ENCODE measurements around the gene APP. TPM values are rescaled to one million over a fixed set of nuclear protein-coding genes. Genes with fewer than 3 reads are reported as not detected.
A peak's percentile ranks its signal among the peaks of the same experiment; 100 is the strongest.

APP gene
- total RNA-seq, 2 donors from 2014 or later, result 460 to 557 TPM

GRCh38 chr21:25949701-25950100 is 220.9 kb downstream of the APP start:
- Histone ChIP-seq H3K9me3 (ENCODE audit: control insufficient read depth, low read length) (peaks cover 22% of the 10 kb centered on the region), H3K4me3 (ENCODE audit: low read length) (no peak overlapping the region), H3K27ac (ENCODE audit: low read depth, low read length) (peak overlapping the region; percentile 14), H3K9ac (ENCODE audit: extremely low read depth, low read length, poor library complexity, severe bottlenecking) (no peak overlapping the region), H3K4me1 (ENCODE audit: control insufficient read depth, insufficient read depth, low read length) (no peaks in the 10 kb centered on the region), H3K27me3 (ENCODE audit: control insufficient read depth, insufficient read depth, low read length, poor library complexity, severe bottlenecking) (no peaks in the 10 kb centered on the region), H3K36me3 (ENCODE audit: control insufficient read depth, insufficient read depth, low read length) (peaks cover 75% of the 10 kb centered on the region)
- H3K36me3 Mint-ChIP-seq (ENCODE audit: low read depth), result peaks cover 66% of the 10 kb centered on the region
- H3K27me3 Mint-ChIP-seq (ENCODE audit: insufficient read depth), result no peaks in the 10 kb centered on the region
- H3K27ac Mint-ChIP-seq, result no peak overlapping the region
- DNase-seq, result no peak
- TF ChIP-seq CTCF (conservative IDR thresholded peaks at IDR 0.05), result no peak
- WGBS, 2 experiments (ENCODE audit: insufficient coverage in 1 of 2, insufficient read length in 1 of 2), result 0% methylated on average over 1 of the region's 1 CpG; no CpG with 5 or more reads in 1 of the 2 experiments
- H3K9me3 Mint-ChIP-seq, result peaks cover 11% of the 10 kb centered on the region
- H3K4me3 Mint-ChIP-seq, result no peak overlapping the region
- H3K4me1 Mint-ChIP-seq, result peaks cover 19% of the 10 kb centered on the region

DNA sequence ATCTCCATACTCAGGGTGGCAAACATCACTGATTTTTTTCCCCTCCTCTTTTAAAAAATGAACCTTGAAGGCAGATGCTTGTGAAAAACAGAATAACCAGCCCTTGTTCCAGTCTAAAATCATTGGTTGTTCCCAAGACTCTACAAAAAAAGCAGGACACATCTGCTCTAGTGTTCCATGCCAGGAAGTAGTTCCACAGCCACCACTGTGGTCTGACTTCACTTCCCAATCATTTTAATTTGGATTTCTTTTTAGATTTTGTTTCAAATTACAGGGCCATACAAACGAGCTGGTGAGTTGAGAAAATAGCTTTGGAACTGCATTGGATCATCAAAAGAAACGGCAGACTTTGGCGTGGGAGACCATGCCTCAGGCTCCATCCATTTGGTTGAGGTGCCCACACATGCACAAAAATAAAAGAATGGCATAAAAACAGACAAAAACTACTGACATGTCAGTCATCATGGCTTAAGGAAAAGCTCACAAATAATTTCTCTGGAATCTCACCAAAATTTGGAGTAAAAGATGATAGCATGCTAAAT is 225.8 kb downstream of the APP start:
- peak overlapping the region; percentile 20 for H3K27ac Mint-ChIP-seq
- Histone ChIP-seq H3K27ac (ENCODE audit: low read depth, low read length) (no peak overlapping the region), H3K4me1 (ENCODE audit: control insufficient read depth, insufficient read depth, low read length) (no peaks in the 10 kb centered on the region), H3K27me3 (ENCODE audit: control insufficient read depth, insufficient read depth, low read length, poor library complexity, severe bottlenecking) (no peaks in the 10 kb centered on the region), H3K9me3 (ENCODE audit: control insufficient read depth, low read length) (peaks cover 23% of the 10 kb centered on the region), H3K36me3 (ENCODE audit: control insufficient read depth, insufficient read depth, low read length) (peaks cover 58% of the 10 kb centered on the region), H3K4me3 (ENCODE audit: low read length) (no peak overlapping the region), H3K9ac (ENCODE audit: extremely low read depth, low read length, poor library complexity, severe bottlenecking) (no peak overlapping the region)
- H3K9me3 Mint-ChIP-seq, result peaks cover 12% of the 10 kb centered on the region
- H3K4me1 Mint-ChIP-seq, result peaks cover 13% of the 10 kb centered on the region
- no peaks in the 10 kb centered on the region for H3K27me3 Mint-ChIP-seq (ENCODE audit: insufficient read depth)
- H3K4me3 Mint-ChIP-seq, result no peak overlapping the region
- TF ChIP-seq CTCF (conservative IDR thresholded peaks at IDR 0.05), result no peak
- DNase-seq, result no peak
- H3K36me3 Mint-ChIP-seq (ENCODE audit: low read depth), result peaks cover 42% of the 10 kb centered on the region
- WGBS, 2 experiments (ENCODE audit: insufficient coverage in 1 of 2, insufficient read length in 1 of 2), result 89 to 94% methylated on average over 3 of the region's 3 CpGs

DNA sequence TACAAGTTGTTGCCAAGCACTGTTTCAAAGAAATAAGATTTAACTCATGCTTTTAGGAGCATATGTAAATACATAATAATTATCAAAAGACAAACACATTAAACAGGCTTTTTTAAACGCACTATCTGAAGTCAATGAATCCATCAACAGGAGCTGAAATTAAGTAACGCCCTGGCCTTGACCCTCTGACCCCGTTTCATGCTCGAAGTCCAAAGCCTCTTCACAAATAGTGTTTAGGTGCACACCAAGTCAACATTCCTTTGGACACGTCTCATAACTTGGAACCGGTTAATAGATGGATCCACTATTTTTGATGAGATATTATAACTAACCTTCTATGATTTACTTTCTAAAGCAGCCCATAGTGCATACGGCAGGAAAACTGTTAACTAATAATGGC is 226.5 kb downstream of the APP start:
- H3K27ac ChIP-seq (ENCODE audit: low read depth, low read length), result no peak overlapping the region
- no peaks in the 10 kb centered on the region for H3K27me3 ChIP-seq (ENCODE audit: control insufficient read depth, insufficient read depth, low read length, poor library complexity, severe bottlenecking)
- DNase-seq, result no peak
- H3K36me3 ChIP-seq (ENCODE audit: control insufficient read depth, insufficient read depth, low read length), result peaks cover 58% of the 10 kb centered on the region
- 94% methylated on average over 5 to 7 of the region's 7 CpGs for WGBS, 2 experiments (ENCODE audit: insufficient coverage in 1 of 2, insufficient read length in 1 of 2)
- peaks cover 23% of the 10 kb centered on the region for H3K9me3 ChIP-seq (ENCODE audit: control insufficient read depth, low read length)
- H3K4me3 ChIP-seq (ENCODE audit: low read length), result no peak overlapping the region
- peaks cover 39% of the 10 kb centered on the region for H3K36me3 Mint-ChIP-seq (ENCODE audit: low read depth)
- H3K4me1 Mint-ChIP-seq, result peaks cover 17% of the 10 kb centered on the region
- no peak overlapping the region for H3K9ac ChIP-seq (ENCODE audit: extremely low read depth, low read length, poor library complexity, severe bottlenecking)
- no peak overlapping the region for H3K4me3 Mint-ChIP-seq
- H3K27me3 Mint-ChIP-seq (ENCODE audit: insufficient read depth), result no peaks in the 10 kb centered on the region
- peaks cover 12% of the 10 kb centered on the region for H3K9me3 Mint-ChIP-seq
- no peak for TF ChIP-seq CTCF (conservative IDR thresholded peaks at IDR 0.05)
- no peak overlapping the region for H3K27ac Mint-ChIP-seq
- peaks cover 3% of the 10 kb centered on the region for H3K4me1 ChIP-seq (ENCODE audit: control insufficient read depth, insufficient read depth, low read length)

Data from endodermal cell (in vitro differentiated cells).